OCI-LY3 (cell line): ENCODE measurements around the gene CHD2.

Experiments used
- EZH2phosphoT487 ChIP-seq: fragments of 200-600 bp; shearing (Covaris generic); IDR thresholded peaks from 2 replicates; pipeline ENCODE4 v1.6.1; 2018; ENCODE audit warnings: antibody characterized with exemption, mixed run types, low read depth
- TF ChIP-seq, protein P1 (sequence below): fragments of 200-600, 300-600 bp; sonication (generic); IDR thresholded peaks from 2 replicates; pipeline ENCODE4 v1.5.1; 2014; ENCODE audit warnings: antibody characterized with exemption, low read length, low read depth

DNA sequence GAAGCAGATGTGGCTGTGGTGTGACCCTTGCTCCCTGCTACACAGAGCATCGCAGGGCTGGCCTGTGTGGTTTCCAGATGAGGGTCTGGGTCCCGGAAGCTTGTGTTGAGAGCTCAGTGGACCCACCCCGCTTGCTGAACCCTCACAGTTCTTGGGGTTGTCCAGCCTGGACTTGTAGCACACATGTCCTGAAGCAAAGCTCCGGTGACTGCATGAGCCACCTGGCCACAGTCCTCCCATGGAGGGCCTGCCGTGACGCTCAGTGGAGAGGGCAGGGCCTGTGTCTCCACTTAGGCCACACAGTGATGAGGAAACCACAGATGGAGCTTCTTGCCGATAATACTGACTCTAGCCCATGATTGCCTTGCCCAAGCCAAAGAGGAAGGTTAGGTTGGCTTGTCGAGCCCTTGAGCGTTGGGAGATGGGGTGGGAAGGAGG is 126.3 kb downstream of the CHD2 start:
- TF ChIP-seq, protein P1, sequence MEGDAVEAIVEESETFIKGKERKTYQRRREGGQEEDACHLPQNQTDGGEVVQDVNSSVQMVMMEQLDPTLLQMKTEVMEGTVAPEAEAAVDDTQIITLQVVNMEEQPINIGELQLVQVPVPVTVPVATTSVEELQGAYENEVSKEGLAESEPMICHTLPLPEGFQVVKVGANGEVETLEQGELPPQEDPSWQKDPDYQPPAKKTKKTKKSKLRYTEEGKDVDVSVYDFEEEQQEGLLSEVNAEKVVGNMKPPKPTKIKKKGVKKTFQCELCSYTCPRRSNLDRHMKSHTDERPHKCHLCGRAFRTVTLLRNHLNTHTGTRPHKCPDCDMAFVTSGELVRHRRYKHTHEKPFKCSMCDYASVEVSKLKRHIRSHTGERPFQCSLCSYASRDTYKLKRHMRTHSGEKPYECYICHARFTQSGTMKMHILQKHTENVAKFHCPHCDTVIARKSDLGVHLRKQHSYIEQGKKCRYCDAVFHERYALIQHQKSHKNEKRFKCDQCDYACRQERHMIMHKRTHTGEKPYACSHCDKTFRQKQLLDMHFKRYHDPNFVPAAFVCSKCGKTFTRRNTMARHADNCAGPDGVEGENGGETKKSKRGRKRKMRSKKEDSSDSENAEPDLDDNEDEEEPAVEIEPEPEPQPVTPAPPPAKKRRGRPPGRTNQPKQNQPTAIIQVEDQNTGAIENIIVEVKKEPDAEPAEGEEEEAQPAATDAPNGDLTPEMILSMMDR, result no peak
- TF ChIP-seq EZH2phosphoT487, result no peak
